Mucosa of stomach (tissue), 1 donor: ENCODE data around the gene CDK15.

Experiments used
- H3K27me3 ChIP-seq: one replicate; pipeline ENCODE4 v1.7.0; 2013; ENCODE audit warnings: mild to moderate bottlenecking, low read length; ENCODE audit not compliant: control insufficient read depth, insufficient read depth
- H3K36me3 ChIP-seq: one replicate; pipeline ENCODE4 v1.7.0; 2013; ENCODE audit warnings: low read length; ENCODE audit not compliant: control insufficient read depth, insufficient read depth
- H3K4me1 ChIP-seq: one replicate; pipeline ENCODE4 v1.7.0; 2013; ENCODE audit warnings: mild to moderate bottlenecking, low read length; ENCODE audit not compliant: control insufficient read depth, insufficient read depth
- H3K4me3 ChIP-seq: one replicate; pipeline ENCODE4 v1.7.0; 2013; ENCODE audit warnings: low read length
- H3K9ac ChIP-seq: one replicate; pipeline ENCODE4 v1.7.0; 2013; ENCODE audit warnings: mild to moderate bottlenecking, low read length, moderate library complexity
- H3K9me3 ChIP-seq: one replicate; pipeline ENCODE4 v1.7.0; 2013; ENCODE audit warnings: mild to moderate bottlenecking, low read length, moderate library complexity; ENCODE audit not compliant: control insufficient read depth
- donor health status: Pancreatic carcinoma.

Gene CDK15

DNA sequence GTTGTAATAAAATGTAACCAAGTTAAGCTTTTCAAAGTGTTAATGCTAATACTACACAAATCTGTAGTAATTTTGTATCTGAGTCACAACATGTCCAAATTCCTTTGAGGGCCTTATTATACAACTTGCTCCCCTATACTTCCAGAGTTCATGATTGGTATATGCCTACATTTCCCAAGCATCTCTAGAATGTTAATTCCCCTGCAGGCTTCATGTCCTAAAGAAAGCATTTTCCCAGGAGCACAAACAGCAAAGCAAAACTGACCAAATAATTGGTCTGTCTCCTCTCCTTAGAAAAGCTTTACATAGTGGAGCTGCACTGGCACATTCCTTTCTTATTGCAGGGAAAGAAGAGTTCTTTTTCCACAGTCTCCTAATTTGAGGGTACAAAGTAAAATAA is 29.3 kb upstream of the CDK15 start:
- peaks cover 29% of the 10 kb centered on the region for H3K4me1 ChIP-seq
- H3K27me3 ChIP-seq, result no peaks in the 10 kb centered on the region
- no peaks in the 10 kb centered on the region for H3K9me3 ChIP-seq
- no peak overlapping the region for H3K4me3 ChIP-seq
- H3K9ac ChIP-seq, result no peak overlapping the region
- H3K36me3 ChIP-seq, result no peaks in the 10 kb centered on the region

- Histone ChIP-seq H3K9ac (no peak overlapping the region), H3K27me3 (no peaks in the 10 kb centered on the region), H3K4me1 (peaks cover 29% of the 10 kb centered on the region), H3K36me3 (no peaks in the 10 kb centered on the region), H3K4me3 (no peak overlapping the region), H3K9me3 (no peaks in the 10 kb centered on the region)
Observed at GRCh38 chr2:201777869-201778268, 28.5 kb upstream of the CDK15 start.

- H3K27me3 ChIP-seq, result no peaks in the 10 kb centered on the region
- H3K9ac ChIP-seq, result peak overlapping the region; percentile 91
- H3K4me1 ChIP-seq, result peaks cover 25% of the 10 kb centered on the region
- peak overlapping the region; percentile 92 for H3K4me3 ChIP-seq
- H3K9me3 ChIP-seq, result no peaks in the 10 kb centered on the region
- H3K36me3 ChIP-seq, result no peaks in the 10 kb centered on the region
Observed at GRCh38 chr2:201779901-201780673, 26.2 kb upstream of the CDK15 start.

- H3K9ac ChIP-seq, result peak within 1 kb of the TSS; percentile 91
- no peaks in the 10 kb centered on the region for H3K36me3 ChIP-seq
- no peaks in the 10 kb centered on the region for H3K27me3 ChIP-seq
- H3K9me3 ChIP-seq, result no peaks in the 10 kb centered on the region
- H3K4me3 ChIP-seq, result peak within 1 kb of the TSS; percentile 92
- H3K4me1 ChIP-seq, result peaks cover 17% of the 10 kb centered on the region
Observed at GRCh38 chr2:201780674-201781493, 25.5 kb upstream of the CDK15 start, which contains the start of gene ALS2. Gene ALS2, minus strand, starts transcription at chr2:201780933. Its CDS starts 12,048 bp downstream, at chr2:201768885.

GRCh38 chr2:201781557-201782051 is 24.7 kb upstream of the CDK15 start:
- no peaks in the 10 kb centered on the region for H3K27me3 ChIP-seq
- peak overlapping the region; percentile 91 for H3K9ac ChIP-seq
- peak overlapping the region; percentile 92 for H3K4me3 ChIP-seq
- H3K36me3 ChIP-seq, result no peaks in the 10 kb centered on the region
- H3K4me1 ChIP-seq, result peaks cover 14% of the 10 kb centered on the region
- H3K9me3 ChIP-seq, result no peaks in the 10 kb centered on the region

- no peak overlapping the region for H3K4me3 ChIP-seq
- H3K36me3 ChIP-seq, result no peaks in the 10 kb centered on the region
- no peaks in the 10 kb centered on the region for H3K4me1 ChIP-seq
- no peak overlapping the region for H3K9ac ChIP-seq
- no peaks in the 10 kb centered on the region for H3K27me3 ChIP-seq
- H3K9me3 ChIP-seq, result no peaks in the 10 kb centered on the region
Observed at GRCh38 chr2:201784563-201784962, 21.8 kb upstream of the CDK15 start.

GRCh38 chr2:201785135-201785534 is 21.2 kb upstream of the CDK15 start:
- Histone ChIP-seq H3K9ac (no peak overlapping the region), H3K4me3 (no peak overlapping the region), H3K36me3 (no peaks in the 10 kb centered on the region), H3K9me3 (no peaks in the 10 kb centered on the region), H3K4me1 (no peaks in the 10 kb centered on the region), H3K27me3 (no peaks in the 10 kb centered on the region)

DNA sequence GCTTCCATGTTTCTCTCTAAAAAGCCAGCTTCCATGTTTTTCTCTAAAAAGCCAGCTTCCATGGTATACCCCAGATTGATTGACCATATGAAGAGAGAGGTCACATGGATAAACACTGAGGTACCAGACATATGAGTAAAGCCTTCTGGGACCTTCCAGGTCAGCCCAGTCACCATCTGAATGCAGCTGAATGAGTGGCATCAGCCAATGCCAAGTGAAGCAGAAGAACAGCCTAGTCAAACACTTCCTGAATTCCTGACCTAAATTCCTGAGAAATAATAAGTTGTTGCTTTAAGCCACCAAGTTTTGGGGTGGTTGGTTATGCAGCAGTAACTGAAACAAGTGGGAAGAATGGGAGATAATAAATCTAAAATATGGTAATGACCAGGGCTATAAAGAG is 19.9 kb upstream of the CDK15 start:
- Histone ChIP-seq H3K4me1 (no peaks in the 10 kb centered on the region), H3K36me3 (no peaks in the 10 kb centered on the region), H3K4me3 (no peak overlapping the region), H3K9me3 (no peaks in the 10 kb centered on the region), H3K27me3 (no peaks in the 10 kb centered on the region), H3K9ac (no peak overlapping the region)

- Histone ChIP-seq H3K27me3 (no peaks in the 10 kb centered on the region), H3K9me3 (no peaks in the 10 kb centered on the region), H3K4me1 (no peaks in the 10 kb centered on the region), H3K9ac (no peak overlapping the region), H3K36me3 (no peaks in the 10 kb centered on the region), H3K4me3 (no peak overlapping the region)
Observed at GRCh38 chr2:201788371-201788770, 18.0 kb upstream of the CDK15 start.

DNA sequence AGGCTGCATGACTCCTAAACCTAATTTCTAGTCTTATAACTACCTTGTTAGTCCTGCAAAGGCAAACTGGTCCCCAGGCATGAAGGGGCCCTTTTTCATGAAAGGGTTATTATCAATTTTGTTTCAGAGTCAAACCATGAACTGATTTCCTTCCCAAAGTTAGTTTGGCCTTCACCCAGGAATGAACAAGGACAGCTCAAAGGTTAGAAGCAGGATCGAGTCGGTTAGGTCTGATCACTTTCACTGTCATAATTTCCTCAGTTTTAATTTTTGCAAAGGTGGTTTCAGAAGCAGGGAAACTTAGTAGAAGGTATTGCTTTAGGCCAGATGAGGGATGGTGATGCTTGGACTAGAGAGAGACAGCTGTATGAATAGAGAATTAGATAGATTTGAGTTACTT is 16.9 kb upstream of the CDK15 start:
- no peaks in the 10 kb centered on the region for H3K4me1 ChIP-seq
- H3K36me3 ChIP-seq, result no peaks in the 10 kb centered on the region
- H3K9me3 ChIP-seq, result no peaks in the 10 kb centered on the region
- H3K4me3 ChIP-seq, result no peak overlapping the region
- H3K27me3 ChIP-seq, result no peaks in the 10 kb centered on the region
- H3K9ac ChIP-seq, result no peak overlapping the region

GRCh38 chr2:201790291-201790690 is 16.0 kb upstream of the CDK15 start:
- Histone ChIP-seq H3K9me3 (no peaks in the 10 kb centered on the region), H3K27me3 (no peaks in the 10 kb centered on the region), H3K4me1 (no peaks in the 10 kb centered on the region), H3K36me3 (no peaks in the 10 kb centered on the region), H3K4me3 (no peak overlapping the region), H3K9ac (no peak overlapping the region)

GRCh38 chr2:201790989-201791388 is 15.3 kb upstream of the CDK15 start:
- no peak overlapping the region for H3K4me3 ChIP-seq
- no peaks in the 10 kb centered on the region for H3K36me3 ChIP-seq
- H3K27me3 ChIP-seq, result no peaks in the 10 kb centered on the region
- no peaks in the 10 kb centered on the region for H3K4me1 ChIP-seq
- no peaks in the 10 kb centered on the region for H3K9me3 ChIP-seq
- H3K9ac ChIP-seq, result no peak overlapping the region
